GM06990 (cell line): ENCODE results near the gene TDRKH.

ENCODE experiments used
- DNase-seq: peaks from one replicate; pipeline ENCODE4 v3.0.0-alpha.2; 2011; ENCODE audit not compliant: insufficient read length; ENCODE audit errors: extremely low read depth
- H3K27me3 ChIP-seq: replicated peaks from 2 replicates; pipeline ENCODE4 v1.6.0; 2011; ENCODE audit warnings: low read length; ENCODE audit not compliant: control insufficient read depth, insufficient read depth
- H3K36me3 ChIP-seq: 2 replicates; pipeline ENCODE4 v1.5.1; 2011; ENCODE audit warnings: low read length; ENCODE audit not compliant: control insufficient read depth, insufficient read depth
- H3K4me3 ChIP-seq: replicated peaks from 2 replicates; pipeline ENCODE4 v1.5.1; 2011; ENCODE audit warnings: low read depth, mild to moderate bottlenecking, control low read depth, low read length
- TF ChIP-seq, protein P1 (sequence below): IDR thresholded peaks from 2 replicates; pipeline ENCODE4 v1.5.1; 2011; ENCODE audit warnings: low read length, control low read depth, mild to moderate bottlenecking, inconsistent platforms; ENCODE audit not compliant: insufficient read depth, poor library complexity, severe bottlenecking

TDRKH gene

DNA sequence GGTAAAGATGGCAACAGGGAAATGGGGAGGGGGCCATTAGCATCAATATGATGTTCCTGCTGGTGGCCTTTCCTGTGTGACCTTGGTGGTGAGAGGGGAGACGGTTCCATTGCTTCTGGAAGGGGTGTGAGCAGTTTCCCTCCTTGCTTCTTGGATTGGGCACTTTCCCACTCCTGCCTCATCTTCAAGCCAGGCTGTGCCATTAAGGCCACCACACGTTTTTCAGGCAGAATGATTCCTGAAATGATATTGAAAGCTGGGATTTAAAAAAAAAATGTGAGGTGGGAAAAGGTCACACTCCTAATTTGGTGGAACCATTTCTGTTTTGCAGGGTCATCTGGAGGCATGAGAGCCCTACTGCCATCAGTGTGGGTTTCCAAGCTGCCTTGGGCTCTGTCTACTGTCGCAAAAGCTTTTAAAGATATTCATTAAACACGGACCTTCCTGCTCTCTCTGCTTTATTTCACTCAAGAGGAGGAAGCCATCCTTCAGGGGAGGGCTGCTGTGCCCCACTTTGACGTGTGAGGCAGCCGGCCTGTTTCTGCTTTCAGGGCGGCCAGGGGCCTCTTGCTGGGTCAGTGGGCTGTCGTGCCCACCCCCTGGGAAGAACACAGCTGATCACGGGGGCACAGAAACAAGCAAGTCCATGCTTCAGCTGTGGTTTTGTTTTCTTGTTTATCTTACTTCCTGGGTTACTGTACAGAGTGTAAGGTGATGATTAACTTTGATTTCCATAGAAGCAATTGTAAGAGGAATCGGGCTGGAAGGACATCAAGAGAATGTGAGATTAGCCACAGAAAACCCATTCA, 60.9 kb downstream of the TDRKH start:
- no peaks in the 10 kb centered on the region; the same call in 1 of the 2 replicates for H3K27me3 ChIP-seq
- TF ChIP-seq, protein P1, sequence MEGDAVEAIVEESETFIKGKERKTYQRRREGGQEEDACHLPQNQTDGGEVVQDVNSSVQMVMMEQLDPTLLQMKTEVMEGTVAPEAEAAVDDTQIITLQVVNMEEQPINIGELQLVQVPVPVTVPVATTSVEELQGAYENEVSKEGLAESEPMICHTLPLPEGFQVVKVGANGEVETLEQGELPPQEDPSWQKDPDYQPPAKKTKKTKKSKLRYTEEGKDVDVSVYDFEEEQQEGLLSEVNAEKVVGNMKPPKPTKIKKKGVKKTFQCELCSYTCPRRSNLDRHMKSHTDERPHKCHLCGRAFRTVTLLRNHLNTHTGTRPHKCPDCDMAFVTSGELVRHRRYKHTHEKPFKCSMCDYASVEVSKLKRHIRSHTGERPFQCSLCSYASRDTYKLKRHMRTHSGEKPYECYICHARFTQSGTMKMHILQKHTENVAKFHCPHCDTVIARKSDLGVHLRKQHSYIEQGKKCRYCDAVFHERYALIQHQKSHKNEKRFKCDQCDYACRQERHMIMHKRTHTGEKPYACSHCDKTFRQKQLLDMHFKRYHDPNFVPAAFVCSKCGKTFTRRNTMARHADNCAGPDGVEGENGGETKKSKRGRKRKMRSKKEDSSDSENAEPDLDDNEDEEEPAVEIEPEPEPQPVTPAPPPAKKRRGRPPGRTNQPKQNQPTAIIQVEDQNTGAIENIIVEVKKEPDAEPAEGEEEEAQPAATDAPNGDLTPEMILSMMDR, result no peak
- no peak overlapping the region for H3K4me3 ChIP-seq
- no peaks in the 10 kb centered on the region for H3K36me3 ChIP-seq
- DNase-seq, result no peak

DNA sequence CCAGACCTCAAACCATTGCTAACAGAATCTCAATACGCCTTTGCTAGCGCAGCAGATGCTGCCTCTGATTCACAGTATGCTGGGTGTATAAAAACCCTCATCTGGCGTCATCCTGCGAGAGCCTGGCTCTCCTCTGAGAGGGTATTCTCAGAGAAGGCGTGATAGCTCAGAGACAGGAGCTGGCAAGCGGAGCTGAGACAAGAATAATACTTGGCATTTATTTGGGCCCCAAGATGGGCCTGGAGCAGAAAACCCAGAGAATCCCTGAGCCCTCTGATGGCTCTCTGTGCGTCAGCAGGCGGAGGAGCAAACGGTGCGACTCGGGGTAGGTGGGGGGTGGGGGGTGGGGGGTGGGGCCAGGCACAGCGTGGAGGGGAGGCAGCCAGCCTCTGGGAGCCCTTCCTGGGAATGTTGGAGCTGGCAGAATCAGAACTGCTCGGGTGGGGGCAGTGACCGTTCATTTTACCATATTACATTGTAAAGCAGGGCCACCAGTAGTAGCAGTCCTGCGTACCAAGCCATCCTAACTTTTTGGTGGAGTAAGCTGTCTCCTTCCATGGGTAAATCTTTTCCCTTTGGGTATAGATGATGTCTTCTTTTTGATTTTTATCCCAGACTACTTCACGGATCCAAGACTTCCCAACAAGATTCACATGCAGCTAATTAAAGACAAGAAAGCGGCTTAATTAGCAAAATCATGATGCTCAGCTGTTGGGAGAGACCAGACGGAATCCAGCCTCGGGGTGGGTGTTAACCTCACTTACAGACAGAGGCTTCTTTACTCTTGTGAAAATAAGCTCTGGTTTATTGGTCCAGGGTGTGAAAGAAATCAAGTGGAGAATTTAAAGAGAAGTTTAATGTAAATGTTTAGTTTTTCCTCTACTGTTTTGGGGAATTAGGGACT, 61.9 kb downstream of the TDRKH start:
- no peak overlapping the region for H3K4me3 ChIP-seq
- DNase-seq, result no peak
- TF ChIP-seq, protein P1, result no peak
- no peaks in the 10 kb centered on the region; the same call in 1 of the 2 replicates for H3K27me3 ChIP-seq
- H3K36me3 ChIP-seq, result no peaks in the 10 kb centered on the region

DNA sequence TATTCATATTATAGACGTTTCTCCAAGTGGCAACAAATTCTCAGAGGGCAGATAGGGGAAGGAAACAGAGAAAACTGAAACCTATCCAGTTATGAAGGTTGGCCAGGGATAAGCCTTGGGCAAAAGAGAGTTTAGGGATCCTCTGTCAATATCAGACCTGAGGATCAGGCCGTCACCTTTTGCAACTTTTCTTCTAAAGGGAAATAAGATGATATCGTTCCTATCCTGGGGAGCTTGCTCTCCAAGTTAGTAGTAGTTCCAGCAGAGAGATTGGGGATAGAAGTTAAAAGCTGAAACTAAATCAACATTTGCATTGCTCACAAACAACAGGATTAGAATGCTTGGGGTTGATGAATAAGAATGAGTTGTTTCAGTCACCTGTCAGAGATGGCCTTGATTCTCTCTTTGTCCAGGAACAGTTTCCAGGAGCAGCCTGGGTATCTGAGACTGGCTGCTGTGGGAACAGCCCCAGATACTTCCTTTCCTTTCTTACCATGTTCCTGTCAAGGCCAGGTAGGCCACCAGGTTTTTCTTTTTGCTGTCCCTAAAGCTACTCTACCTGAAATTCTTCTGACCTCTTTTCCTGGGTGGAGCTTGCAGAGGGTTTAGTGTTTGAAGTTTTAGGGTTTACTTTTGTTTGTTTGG, 66.5 kb downstream of the TDRKH start:
- no peaks in the 10 kb centered on the region for H3K27me3 ChIP-seq
- TF ChIP-seq, protein P1, result no peak

More for the DNA sequence above, 66.5 kb downstream of the TDRKH start:
- Histone ChIP-seq H3K4me3 (no peak overlapping the region), H3K36me3 (no peaks in the 10 kb centered on the region)
- no peak for DNase-seq
